ENCODE data around the gene MATR3.

GRCh38 chr5:139273322-139273571 lies 20.3 kb upstream of the MATR3 start:
- TF ChIP-seq CTCF (IDR thresholded peaks at IDR 0.05; ENCODE audit: low read depth, low read length): no peak
- TF ChIP-seq EZH2phosphoT487 (IDR thresholded peaks at IDR 0.05; ENCODE audit: low read depth): no peak

All from OCI-LY3 (cell line).